Brain pericyte (primary cell): ENCODE data around the gene FOSB.
A peak's percentile ranks its signal among the peaks of the same experiment; 100 is the strongest.
"Not testable (repeated sequence)": the region's sequence is repeated elsewhere in the genome, so short reads cannot be mapped to it uniquely, and the experiment has no call there.

ENCODE experiments used
- DNase-seq: peaks from one replicate; pipeline ENCODE4 v3.0.0-alpha.2; 2012; ENCODE audit warnings: low read depth, low spot score

Gene FOSB

GRCh38 chr19:45506246-45506988 is 38.6 kb downstream of the FOSB start:
- no peak for DNase-seq

GRCh38 chr19:45506989-45507871 is 39.4 kb downstream of the FOSB start, which contains the start of gene VASP:
VASP (plus strand) TSS chr19:45507479; CDS start chr19:45507772, 293 bp downstream.
- DNase-seq: no peak

- no peak for DNase-seq
Observed at GRCh38 chr19:45507872-45508416, 40.1 kb downstream of the FOSB start.

DNA sequence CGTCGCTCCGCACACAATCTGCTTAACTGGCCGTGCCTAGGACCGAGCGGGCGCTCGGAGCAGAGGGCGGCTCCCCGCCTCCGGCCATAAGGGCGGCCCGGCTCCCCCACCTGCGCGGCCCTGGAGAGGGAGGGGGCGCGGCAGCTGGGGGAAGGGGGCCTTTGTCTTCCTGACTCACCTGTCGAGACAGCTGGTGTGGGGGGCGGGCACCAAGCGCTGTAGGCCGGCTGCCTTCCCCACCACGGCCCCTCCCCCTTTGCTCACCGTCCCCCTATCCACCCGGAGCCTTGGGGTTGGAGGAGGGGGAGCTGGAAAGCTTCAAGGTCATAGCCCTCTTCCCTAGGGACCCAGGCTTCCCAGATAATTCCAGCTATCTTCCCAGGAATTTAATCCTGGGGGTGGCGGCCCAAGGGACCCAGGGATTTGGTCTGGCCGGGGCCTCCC is 40.6 kb downstream of the FOSB start:
- no peak for DNase-seq

DNA sequence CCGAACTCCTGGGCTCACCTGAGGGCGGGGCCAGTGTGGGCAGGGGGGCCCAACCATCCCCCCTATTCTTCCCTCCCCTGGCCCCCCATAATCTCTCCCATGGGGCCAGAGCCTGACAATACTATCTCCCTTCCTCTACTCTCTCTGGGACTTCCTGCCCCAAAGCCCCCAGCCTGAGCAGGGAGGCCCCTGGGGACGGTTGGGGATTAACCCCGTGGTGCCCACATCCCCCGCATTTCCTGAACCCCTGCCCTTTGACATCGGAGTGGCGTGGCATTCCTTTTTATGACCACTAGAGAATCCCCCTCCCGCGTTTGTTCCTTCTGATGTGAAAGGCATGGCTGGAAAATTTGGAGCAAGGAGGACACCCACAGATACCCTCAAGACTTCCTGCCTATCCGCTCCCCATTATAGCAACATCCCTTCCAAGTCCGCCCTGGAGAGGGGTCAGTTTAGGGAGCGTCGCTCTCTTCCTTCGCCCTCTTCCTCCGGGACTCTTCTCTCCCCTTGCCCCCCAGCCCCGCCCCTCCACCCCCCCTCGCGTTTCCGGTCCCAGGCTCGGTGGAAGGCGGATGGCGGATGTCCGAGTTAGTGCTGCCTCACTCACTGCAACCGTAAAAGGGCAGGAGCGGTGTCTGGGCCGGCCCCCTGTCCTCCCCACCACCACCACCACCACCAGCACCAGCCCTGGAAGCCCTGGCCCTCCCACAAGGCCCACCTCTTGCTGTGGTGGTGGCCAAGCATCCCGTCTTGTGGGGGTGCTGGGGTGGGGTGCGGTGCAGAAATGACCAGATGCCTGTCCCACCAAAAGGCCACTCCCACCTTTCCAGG is 41.3 kb downstream of the FOSB start:
- no peak for DNase-seq

GRCh38 chr19:45509692-45510015 is 41.9 kb downstream of the FOSB start:
- no peak for DNase-seq

DNA sequence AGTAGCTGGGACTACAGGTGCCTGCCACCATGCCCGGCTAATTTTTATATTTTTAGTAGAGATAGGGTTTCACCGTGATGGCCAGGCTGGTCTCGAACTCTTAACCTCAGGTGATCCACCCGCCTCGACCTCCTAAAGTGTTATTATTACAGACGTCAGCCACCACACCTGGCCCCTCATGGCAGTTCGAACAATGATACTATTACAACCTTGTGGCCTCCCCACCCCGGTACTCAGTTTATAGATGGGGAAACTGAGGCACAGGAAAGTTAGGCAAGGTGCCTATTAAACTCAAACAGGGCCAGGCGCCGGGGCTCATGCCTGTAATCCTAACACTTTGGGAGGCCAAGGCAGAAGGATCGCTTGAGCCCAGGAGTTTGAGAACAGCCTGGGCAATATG is 42.6 kb downstream of the FOSB start:
- not testable (repeated sequence) for DNase-seq

DNA sequence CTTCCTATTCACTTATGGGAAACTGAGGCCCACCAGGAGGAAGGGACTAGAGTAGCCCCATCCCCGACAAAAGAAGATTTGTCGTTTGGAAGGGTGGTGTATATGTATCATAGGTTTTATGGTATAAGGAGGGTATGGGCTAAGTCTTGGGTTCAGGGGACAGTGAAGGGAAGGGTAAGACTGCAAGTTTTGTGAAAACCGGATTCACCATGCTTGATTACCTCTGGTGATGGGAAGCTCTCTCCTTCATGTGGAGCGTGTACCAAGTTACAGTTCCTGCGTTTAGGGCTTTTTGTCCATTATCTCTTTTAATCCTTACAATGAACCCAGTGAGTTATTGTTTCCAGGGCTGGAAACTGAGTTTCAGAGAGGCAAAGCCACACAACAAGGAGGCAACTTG is 43.3 kb downstream of the FOSB start:
- DNase-seq: no peak

- no peak for DNase-seq
Observed at GRCh38 chr19:45512881-45513483, 45.2 kb downstream of the FOSB start.

DNA sequence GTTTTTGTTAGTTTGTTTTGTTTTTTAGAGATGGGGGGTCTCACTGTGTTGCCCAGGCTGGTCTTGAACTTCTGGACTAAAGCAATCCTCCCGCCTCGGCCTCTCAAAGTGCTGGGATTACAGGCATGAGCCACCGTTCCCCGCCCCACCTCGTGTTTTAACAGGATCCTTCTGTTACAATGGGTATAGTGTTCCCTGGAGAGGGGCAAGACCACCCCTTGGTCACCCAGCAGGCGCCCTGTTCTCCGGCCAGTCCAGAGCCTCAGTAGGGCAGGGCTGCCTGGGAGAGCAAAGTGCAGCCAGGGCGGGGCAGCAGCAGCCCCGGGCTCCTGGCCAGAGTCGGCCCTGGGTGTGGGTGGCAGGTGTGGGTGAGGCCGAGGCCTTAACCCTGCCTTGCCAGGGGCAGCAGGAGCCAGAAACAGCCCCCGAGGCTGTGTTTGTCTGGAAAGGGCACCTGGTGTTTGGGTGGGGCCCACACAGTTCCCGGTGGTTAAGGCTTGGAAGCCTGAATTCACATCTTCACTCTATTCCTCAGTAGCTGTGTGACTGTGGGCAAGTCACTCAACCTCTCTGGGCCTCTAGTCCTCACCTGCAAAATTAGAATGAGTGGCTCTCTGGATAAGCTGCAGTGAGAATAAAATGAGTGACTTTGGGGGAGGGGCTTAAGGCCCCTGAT is 46.7 kb downstream of the FOSB start:
- DNase-seq: no peak

DNA sequence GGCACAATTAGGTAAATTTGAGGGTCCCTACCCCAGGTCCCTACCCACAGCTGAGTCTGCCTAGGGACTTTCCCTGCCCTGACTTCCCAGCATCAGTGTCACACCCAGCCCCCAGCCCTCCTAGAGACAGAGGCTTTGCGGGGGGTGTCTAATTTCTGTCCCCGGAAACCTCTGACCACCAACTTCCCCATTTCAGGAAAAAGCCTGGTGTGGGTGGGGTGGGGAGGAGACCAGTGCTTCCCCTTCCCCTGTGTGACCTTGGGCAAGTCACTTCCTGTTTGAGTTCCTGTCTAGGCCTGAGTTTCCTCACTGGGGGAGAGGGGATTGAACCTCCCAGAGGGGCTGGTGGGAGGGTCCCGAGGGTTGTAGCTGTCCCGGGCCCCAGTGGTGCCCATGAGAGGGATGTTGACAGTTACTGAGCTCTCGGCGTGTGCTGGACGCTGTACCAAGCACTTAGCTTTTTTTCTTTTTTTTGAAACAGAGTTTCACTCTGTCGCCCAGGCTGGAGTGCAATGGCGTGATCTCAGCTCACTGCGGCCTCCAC is 47.4 kb downstream of the FOSB start:
- DNase-seq: no peak

DNA sequence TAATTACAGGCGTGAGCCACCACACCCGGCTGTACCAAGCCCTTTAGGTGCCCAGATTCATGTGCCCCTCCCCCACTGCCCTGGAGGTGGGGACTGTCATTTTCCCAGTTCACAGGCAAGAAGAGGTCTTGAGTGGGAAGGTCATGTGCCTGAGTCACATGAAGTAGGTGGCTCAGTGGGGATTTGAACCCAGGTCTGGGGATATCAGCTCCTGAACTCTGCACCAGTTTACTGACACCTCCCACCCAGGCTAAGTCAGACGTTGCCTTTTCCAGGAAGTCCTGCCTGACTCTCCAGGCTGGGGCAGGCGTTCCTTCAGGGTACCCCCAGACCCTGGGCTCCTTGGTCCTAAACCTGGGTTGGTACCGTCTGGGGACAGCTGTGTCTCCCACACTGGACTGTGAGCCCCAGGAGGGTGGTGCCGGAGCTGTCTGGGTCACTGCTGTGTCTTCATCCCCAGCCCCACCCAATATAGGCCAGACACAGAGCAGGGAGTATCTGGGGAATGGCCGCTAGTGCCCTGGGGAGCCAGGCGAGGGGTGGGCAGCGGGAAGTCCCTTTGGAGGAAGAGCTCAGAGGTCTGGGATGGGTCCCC is 48.1 kb downstream of the FOSB start:
- DNase-seq: no peak

DNA sequence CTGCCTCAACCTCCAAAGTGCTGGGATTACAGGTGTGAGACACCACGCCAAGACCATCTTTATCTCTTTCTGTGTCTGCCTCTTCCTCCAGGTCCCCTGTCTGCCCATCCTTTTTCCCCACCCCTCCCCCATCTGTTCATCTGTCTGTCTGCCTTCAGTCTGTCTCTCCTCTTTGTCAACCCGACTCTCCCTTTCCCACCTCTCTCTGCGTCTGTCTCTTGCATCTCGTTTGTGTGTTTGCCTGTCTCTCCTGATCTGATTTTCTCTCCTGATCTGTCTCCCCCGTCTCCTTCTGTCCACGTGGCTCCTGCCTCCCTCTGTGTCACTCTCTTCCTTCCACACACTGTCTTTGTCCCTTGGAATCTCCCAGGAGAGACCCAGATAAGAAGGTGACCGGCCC is 49.4 kb downstream of the FOSB start:
- DNase-seq: no peak

DNA sequence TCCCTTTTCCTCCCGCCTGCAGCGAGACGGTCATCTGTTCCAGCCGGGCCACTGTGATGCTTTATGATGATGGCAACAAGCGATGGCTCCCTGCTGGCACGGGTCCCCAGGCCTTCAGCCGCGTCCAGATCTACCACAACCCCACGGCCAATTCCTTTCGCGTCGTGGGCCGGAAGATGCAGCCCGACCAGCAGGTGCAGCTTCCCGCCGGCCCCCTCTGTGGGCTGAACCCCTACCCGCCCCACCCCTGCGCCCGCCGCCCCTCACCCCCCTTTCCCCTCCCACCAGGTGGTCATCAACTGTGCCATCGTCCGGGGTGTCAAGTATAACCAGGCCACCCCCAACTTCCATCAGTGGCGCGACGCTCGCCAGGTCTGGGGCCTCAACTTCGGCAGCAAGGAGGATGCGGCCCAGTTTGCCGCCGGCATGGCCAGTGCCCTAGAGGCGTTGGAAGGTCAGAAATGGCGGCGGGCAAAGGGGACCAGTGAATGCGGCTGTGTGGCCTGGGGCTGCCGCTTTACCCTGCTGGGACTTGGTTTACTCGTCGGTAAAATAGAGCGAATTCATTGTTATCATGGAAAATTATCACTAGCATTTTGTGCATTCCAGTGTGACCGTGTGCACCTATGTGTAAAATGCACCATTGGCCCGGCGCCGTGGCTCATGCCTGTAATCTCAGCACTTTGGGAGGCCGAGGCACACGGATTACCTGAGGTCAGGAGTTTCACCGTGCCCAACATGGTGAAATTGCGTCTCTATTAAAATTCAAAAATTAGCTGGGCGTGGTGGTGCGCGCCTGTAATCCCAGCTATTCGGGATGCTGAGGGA is 50.1 kb downstream of the FOSB start:
- no peak for DNase-seq

GRCh38 chr19:45518469-45518826 is 50.7 kb downstream of the FOSB start:
- no peak for DNase-seq

GRCh38 chr19:45522010-45522941 is 54.5 kb downstream of the FOSB start:
- no peak for DNase-seq

DNA sequence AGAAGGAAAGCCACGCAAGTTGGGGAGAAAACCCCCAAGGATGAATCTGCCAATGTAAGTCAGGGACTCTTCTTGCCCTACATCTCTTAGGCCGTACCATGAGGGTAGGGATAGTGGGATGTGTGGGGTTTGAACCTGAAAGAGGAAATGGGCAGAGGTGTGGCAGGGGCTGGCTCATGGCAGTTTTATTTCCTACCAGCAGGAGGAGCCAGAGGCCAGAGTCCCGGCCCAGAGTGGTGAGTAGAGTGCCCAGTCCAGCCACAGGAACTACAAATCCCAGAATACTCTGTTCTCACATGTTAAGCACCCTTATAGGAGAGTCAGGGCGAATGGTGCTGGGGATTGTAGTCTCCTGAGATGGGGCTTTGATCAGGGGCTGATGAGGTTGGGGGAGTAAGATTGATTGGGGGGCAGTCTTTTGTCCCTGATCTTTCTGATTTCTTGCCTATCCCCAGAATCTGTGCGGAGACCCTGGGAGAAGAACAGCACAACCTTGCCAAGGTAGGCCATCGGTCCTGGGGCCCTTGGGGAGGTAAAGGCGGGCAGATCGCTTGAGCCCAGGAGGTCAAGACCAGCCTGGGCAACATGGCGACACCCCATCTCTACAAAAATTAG is 56.0 kb downstream of the FOSB start:
- peak; percentile 55 for DNase-seq
